Right lobe of liver (tissue), 6 donors: Measurements from ENCODE around the gene SH3BP2. TPM values are rescaled to one million over a fixed set of nuclear protein-coding genes. Genes with fewer than 3 reads are reported as not detected.
A peak's percentile ranks its signal among the peaks of the same experiment; 100 is the strongest.

Experiments
- ATAC-seq, 4 donors: fragments of 200-7000 bp; cut with Tn5 transposase; one replicate each; pipeline ENCODE4 v1.9.1; 2020; ENCODE audit warnings: mild to moderate bottlenecking in 4 of 4, moderate library complexity in 4 of 4
- DNase-seq, 3 donors: peaks; one replicate each; pipeline ENCODE4 v3.0.0-alpha.2; 2020
- H3K27ac ChIP-seq, 3 donors: fragments of 200-600 bp; one replicate each; pipeline ENCODE4 v1.8.0; 2022
- H3K27me3 ChIP-seq, 2 donors: fragments of 200-600 bp; one replicate each; pipeline ENCODE4 v1.8.0; 2022
- H3K36me3 ChIP-seq, 4 donors: fragments of 200-600 bp; sonication (generic) in 1 of 4; one replicate each; pipeline versions ENCODE4 v1.5.1 to v1.8.0; 2017 to 2022; ENCODE audit warnings: control low read depth in 1 of 4
- H3K4me1 ChIP-seq, 4 donors: fragments of 200-600 bp; sonication (generic) in 1 of 4; one replicate each; pipeline versions ENCODE4 v1.5.1 to v1.8.0; 2017 to 2022; ENCODE audit warnings: control low read depth in 1 of 4
- H3K4me3 ChIP-seq, 3 donors: fragments of 200-600 bp; one replicate each; pipeline ENCODE4 v1.8.0; 2022
- H3K9me3 ChIP-seq, 4 donors: fragments of 200-600 bp; sonication (generic) in 1 of 4; one replicate each; pipeline versions ENCODE4 v1.5.1 to v1.8.0; 2017 to 2022; ENCODE audit warnings: control low read depth in 1 of 4
- POLR2A ChIP-seq: fragments of 450-650 bp; IDR thresholded peaks from one replicate; pipeline ENCODE4 v1.6.1; 2017; ENCODE audit warnings: antibody characterized with exemption, mild to moderate bottlenecking
- WGBS: methylation state at CpG from one replicate; pipeline ENCODE4 v1.1.6; 2018; ENCODE audit warnings: low coverage, low lambda C conversion rate; ENCODE audit not compliant: insufficient coverage; ENCODE audit errors: missing lambda C conversion rate; 5-methylcytosine and 5-hydroxymethylcytosine counted together
- intact Hi-C, 2 donors: fragments of 100-400 bp; cut with DNase I; formaldehyde crosslinking; loops; one replicate each; pipeline versions ENCODE4 v1.11.2 to v1.14.1; 2022
- total RNA-seq, 6 experiments: library from RNA; depleted of rRNA in 2 of 6; stranded (reverse); fragments of >200 nt in 2 of 6; fragmentation: NEBNext Ultra II Directional in 3 of 6; extraction: Animal tissue kit (Norgen Biotek cat#: 25700) in 3 of 6; gene quantifications; one replicate each; pipeline versions ENCODE4 v1.1.0 to v1.2.4, GENCODE V29; 2016 to 2023
- TF ChIP-seq, protein P1 (sequence below), 4 donors: fragments of 200-600 bp in 3 of 4; fragments of 450-650 bp in 1 of 4; IDR thresholded peaks; one replicate each; pipeline versions ENCODE4 v1.5.1 to v1.8.0; 2016 to 2022; ENCODE audit warnings: antibody characterized with exemption in 4 of 4, mild to moderate bottlenecking in 2 of 4
- donor health status: DM: no; HTN: yes; CAD: no.
- donor health status: DM: no; HTN: no; CAD: no.
- donor health status: DM: no; HTN: no; CAD: no.
- donor health status: DM: no; HTN: yes; CAD: no.
- donor health status: DM: no; HTN: yes; CAD: no.

Gene SH3BP2
- total RNA-seq, 6 experiments from 2014 or later, result 34.9 to 51.8 (median 40.7) TPM

DNA sequence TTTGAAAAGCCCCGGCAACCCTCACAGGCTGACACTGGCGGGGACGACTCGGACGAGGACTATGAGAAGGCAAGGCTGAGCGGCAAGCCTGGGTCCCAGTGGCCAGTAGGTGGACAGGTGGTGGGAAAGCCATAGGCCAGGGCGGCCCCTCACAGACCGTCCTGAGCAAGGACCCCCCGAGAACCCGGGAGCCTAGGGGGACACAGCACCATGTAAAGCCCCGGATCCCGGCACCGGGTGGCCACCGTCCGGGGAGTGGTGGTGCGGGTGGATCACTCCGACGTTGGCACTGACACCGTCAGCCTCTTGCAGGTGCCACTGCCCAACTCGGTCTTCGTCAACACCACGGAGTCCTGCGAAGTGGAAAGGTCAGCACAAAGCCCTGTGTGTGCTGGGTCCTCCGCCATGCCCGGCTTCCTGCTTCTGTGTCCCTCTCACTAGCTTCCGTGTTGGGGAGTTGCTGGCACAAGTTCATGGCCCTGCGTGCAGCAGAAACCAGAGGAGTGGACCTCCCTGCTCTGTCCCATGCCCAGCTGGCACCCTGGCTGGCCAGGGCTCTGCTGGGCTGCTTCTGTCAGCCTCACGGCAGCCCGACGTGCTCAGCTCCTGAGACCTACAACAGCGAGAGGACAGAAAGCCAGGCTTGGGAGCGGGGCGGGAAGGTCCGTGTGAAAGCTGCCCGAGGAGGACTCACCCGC, 38.9 kb downstream of the SH3BP2 start:
- Histone ChIP-seq H3K9me3 (no peaks in the 10 kb centered on the region), H3K4me1 (peaks cover 0 to 21% (median 4%) of the 10 kb centered on the region in 4 donors), H3K27ac (no peak overlapping the region), H3K27me3 (no peaks in the 10 kb centered on the region), H3K4me3 (no peak overlapping the region), H3K36me3 (peaks cover 0 to 66% (median 27%) of the 10 kb centered on the region in 4 donors)
- DNase-seq, result peak; percentile 20 to 48 (median 46)
- intact Hi-C loops, result no loop called here
- no peak for ATAC-seq
- WGBS, result 80% methylated on average over 7 of the region's 36 CpGs
- TF ChIP-seq POLR2A, result no peak
- TF ChIP-seq, protein P1, sequence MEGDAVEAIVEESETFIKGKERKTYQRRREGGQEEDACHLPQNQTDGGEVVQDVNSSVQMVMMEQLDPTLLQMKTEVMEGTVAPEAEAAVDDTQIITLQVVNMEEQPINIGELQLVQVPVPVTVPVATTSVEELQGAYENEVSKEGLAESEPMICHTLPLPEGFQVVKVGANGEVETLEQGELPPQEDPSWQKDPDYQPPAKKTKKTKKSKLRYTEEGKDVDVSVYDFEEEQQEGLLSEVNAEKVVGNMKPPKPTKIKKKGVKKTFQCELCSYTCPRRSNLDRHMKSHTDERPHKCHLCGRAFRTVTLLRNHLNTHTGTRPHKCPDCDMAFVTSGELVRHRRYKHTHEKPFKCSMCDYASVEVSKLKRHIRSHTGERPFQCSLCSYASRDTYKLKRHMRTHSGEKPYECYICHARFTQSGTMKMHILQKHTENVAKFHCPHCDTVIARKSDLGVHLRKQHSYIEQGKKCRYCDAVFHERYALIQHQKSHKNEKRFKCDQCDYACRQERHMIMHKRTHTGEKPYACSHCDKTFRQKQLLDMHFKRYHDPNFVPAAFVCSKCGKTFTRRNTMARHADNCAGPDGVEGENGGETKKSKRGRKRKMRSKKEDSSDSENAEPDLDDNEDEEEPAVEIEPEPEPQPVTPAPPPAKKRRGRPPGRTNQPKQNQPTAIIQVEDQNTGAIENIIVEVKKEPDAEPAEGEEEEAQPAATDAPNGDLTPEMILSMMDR (IDR thresholded peaks at IDR 0.05), result no peak

DNA sequence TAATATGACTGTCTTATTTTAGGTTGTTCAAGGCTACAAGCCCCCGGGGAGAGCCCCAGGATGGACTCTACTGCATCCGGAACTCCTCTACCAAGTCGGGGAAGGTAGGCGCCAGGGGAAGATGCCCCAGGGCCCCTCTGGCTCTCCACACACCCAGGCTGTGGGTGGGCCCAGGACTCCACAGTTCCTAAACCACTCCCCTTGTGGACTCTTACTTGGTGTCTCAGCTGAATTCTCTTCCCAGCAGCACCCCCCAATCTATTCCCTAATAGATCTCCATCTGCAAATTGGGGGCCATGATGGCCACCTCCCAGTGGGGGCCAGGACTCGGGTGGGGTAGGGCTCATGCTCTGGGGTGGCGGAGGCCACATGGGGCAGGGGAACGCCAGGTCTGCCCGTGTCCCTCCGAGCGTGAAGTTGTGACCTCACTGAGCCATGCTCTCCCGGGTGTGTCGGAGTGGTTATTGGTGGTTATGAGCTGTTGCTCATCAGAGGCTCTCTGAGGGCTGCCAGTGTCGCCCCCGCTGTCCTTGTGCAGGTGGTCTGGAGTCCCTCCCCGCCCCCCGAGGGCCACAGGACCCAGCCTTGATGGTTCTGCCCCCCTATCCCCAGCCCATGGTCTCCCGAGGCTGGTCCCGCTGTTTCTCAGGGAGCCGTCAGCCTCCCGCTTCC, 39.6 kb downstream of the SH3BP2 start:
- no CpG with 5 or more reads among the region's 20 CpGs for WGBS
- DNase-seq, result peak in 2 of 3 donors; percentile 43 to 46
- intact Hi-C loops, result no loop called here

DNA sequence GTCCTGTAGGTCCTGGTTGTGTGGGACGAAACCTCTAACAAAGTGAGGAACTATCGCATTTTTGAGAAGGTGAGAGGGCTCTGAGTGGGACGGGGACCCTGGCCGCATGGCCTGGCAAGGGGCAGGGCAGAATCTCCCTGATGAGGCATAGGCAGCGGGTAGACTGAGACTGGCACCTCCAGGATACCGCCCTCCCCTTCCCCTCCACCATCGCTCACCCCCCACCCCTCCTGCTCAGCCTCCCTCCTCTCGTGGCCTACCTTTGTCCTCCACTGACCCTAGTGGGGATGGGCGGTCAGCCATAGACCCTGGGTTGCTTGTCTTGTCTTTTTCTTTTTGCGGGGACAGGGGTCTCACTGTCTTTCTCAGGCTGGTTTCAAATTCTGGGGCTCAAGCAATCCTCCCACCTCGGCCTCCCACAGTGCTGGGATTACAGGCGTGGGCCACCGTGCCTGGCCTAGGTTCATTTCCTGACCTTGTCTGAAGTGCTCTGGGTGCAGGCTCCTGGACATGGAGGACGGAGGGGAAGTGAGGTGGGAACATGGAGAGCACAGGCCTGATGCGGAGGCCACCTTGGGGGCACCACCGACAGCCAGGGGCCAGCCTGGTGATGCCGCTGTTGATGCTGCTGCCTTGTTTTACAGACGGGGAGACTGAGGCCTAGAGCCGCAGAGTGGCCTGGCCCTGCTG, 40.2 kb downstream of the SH3BP2 start:
- no peaks in the 10 kb centered on the region for H3K27me3 ChIP-seq
- DNase-seq, result peak in 2 of 3 donors; percentile 27 to 40
- ATAC-seq, result no peak
- H3K4me3 ChIP-seq, result no peak overlapping the region
- TF ChIP-seq, protein P1 (IDR thresholded peaks at IDR 0.05), result no peak
- TF ChIP-seq POLR2A, result no peak
- H3K27ac ChIP-seq, result no peak overlapping the region
- WGBS, result 81% methylated on average over 13 of the region's 19 CpGs
- H3K36me3 ChIP-seq, result peaks cover 0 to 54% (median 26%) of the 10 kb centered on the region in 4 donors
- peaks cover 0 to 33% (median 4%) of the 10 kb centered on the region in 4 donors for H3K4me1 ChIP-seq
- H3K9me3 ChIP-seq, result no peaks in the 10 kb centered on the region
- intact Hi-C loops, result no loop called here

More for the DNA sequence above, 39.6 kb downstream of the SH3BP2 start:
- Histone ChIP-seq H3K9me3 (no peaks in the 10 kb centered on the region), H3K4me1 (peaks cover 0 to 28% (median 4%) of the 10 kb centered on the region in 4 donors), H3K27me3 (no peaks in the 10 kb centered on the region), H3K27ac (no peak overlapping the region), H3K36me3 (peaks cover 0 to 60% (median 26%) of the 10 kb centered on the region in 4 donors), H3K4me3 (no peak overlapping the region)
- TF ChIP-seq, protein P1 (IDR thresholded peaks at IDR 0.05), result no peak
- no peak for TF ChIP-seq POLR2A
- no peak for ATAC-seq

DNA sequence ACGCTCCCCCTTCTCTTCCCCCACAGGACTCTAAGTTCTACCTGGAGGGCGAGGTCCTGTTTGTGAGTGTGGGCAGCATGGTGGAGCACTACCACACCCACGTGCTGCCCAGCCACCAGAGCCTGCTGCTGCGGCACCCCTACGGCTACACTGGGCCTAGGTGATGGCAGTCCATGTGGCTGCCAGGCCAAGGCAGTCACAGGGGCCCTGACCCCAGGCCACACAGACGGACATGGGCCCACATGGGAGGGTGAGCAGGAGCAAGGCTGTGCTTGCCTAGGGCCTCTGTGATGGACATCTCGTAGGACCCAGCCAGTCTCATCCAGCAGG, 40.8 kb downstream of the SH3BP2 start:
- ATAC-seq (no peak), DNase-seq (peak in 2 of 3 donors; percentile 15 to 45)
- Histone ChIP-seq H3K27me3 (no peaks in the 10 kb centered on the region), H3K9me3 (no peaks in the 10 kb centered on the region), H3K36me3 (peaks cover 0 to 54% (median 25%) of the 10 kb centered on the region in 4 donors), H3K4me3 (no peak overlapping the region), H3K4me1 (peaks cover 0 to 33% (median 4%) of the 10 kb centered on the region in 4 donors), H3K27ac (no peak overlapping the region)
- intact Hi-C loops, result no loop called here
- TF ChIP-seq POLR2A, result no peak
- TF ChIP-seq, protein P1 (IDR thresholded peaks at IDR 0.05), result no peak
- 92% methylated on average over 2 of the region's 7 CpGs for WGBS
